Skin epidermis (tissue), 12 donors: Measurements from ENCODE around the gene SEMA7A.

Source experiments
- H3K27ac ChIP-seq, 21 experiments: fragments of 200-600 bp; sonication (generic) in 11 of 21; one replicate each; pipeline ENCODE4 v1.5.0; 2020; ENCODE audit warnings: mild to moderate bottlenecking in 3 of 21, inconsistent platforms in 2 of 21, moderate library complexity in 2 of 21
- H3K4me3 ChIP-seq, 7 experiments: fragments of 200-600 bp; sonication (generic) in 2 of 7; one replicate each; pipeline ENCODE4 v1.5.0; 2020; ENCODE audit warnings: inconsistent platforms in 2 of 7, mild to moderate bottlenecking in 2 of 7, moderate library complexity in 1 of 7

The SEMA7A gene

GRCh38 chr15:74453925-74454763, 20.4 kb upstream of the SEMA7A start:
- Histone ChIP-seq H3K4me3 (no peak overlapping the region), H3K27ac (peak overlapping the region in 3 of 21 experiments; percentile 0 to 43 (median 10))

GRCh38 chr15:74451861-74452835, 18.4 kb upstream of the SEMA7A start:
- Histone ChIP-seq H3K4me3 (no peak overlapping the region), H3K27ac (no peak overlapping the region)

DNA sequence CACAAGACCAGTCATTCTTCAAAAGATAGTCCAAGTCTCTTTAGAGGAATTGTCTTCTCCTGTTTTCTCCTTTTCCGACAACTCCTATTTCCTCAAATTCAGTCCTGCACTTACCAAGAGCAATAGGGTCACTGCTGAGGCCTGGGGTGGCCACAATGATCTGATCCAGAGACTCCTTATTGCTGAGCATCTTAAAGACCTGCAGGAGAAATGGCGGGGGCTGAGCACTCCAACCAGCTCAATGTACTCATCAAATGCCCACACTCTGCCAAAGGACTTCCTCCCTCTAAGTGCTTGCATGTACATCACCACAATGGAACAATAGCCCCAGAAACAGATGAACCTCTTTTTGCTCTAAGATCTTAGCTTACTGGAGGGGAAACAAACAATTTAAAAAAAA, 17.6 kb upstream of the SEMA7A start:
- no peak overlapping the region for H3K4me3 ChIP-seq
- no peak overlapping the region for H3K27ac ChIP-seq

- Histone ChIP-seq H3K27ac (no peak overlapping the region), H3K4me3 (no peak overlapping the region)
These were observed 16.0 kb upstream of the SEMA7A start for GRCh38 chr15:74449643-74450205.

- no peak overlapping the region for H3K27ac ChIP-seq
- no peak overlapping the region for H3K4me3 ChIP-seq
These were observed 15.3 kb upstream of the SEMA7A start for GRCh38 chr15:74449095-74449494.

- Histone ChIP-seq H3K4me3 (no peak overlapping the region), H3K27ac (no peak overlapping the region)
These were observed 12.3 kb upstream of the SEMA7A start for GRCh38 chr15:74445816-74446763.

GRCh38 chr15:74444106-74445062, 10.6 kb upstream of the SEMA7A start:
- no peak overlapping the region for H3K4me3 ChIP-seq
- H3K27ac ChIP-seq: no peak overlapping the region

- H3K27ac ChIP-seq: no peak overlapping the region
These were observed 9.5 kb upstream of the SEMA7A start for GRCh38 chr15:74443100-74443909.

DNA sequence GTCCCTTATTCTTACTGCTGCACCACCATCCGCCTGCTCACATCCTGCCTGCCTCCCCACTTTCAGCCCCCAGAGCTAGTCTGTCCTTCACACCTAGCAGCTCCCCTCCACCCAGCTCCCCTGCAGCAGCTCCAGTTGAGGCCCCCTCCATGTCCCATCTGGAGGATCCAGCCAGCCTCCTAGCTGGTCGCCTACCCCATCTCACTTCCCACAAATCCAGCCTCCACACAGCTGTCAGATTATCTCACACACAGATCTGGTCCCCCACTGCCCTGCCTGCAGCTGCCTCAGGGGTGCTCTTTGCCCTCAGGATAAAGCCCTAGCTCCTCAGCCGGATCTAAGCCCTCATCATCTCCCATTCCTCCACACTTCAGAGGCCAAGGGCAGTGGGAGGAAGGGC, 8.8 kb upstream of the SEMA7A start:
- H3K27ac ChIP-seq: no peak overlapping the region
- no peak overlapping the region for H3K4me3 ChIP-seq

More at GRCh38 chr15:74443100-74443909, 9.5 kb upstream of the SEMA7A start:
- no peak overlapping the region for H3K4me3 ChIP-seq

DNA sequence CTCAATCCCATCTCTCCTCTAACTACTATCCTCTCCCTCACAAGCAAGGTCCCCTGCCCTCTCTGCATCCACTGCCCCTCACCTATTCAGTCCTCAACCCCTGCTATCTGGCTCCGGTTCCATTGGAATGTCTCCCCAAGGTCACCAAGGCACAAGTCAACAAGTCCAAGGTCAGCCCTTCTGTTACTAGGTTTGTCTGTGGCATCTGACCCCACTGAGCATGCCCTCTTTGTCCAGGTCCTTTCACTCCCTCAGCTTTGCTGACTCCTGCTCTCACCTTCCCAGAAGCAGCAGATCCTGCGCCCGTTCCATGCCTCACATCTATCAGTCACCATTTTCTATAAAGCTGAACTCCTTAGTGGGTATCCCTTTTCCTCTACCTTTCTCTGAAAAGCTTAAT, 8.3 kb upstream of the SEMA7A start:
- H3K27ac ChIP-seq: no peak overlapping the region
- no peak overlapping the region for H3K4me3 ChIP-seq

GRCh38 chr15:74441248-74441941, 7.6 kb upstream of the SEMA7A start:
- H3K27ac ChIP-seq: no peak overlapping the region
- H3K4me3 ChIP-seq: no peak overlapping the region

DNA sequence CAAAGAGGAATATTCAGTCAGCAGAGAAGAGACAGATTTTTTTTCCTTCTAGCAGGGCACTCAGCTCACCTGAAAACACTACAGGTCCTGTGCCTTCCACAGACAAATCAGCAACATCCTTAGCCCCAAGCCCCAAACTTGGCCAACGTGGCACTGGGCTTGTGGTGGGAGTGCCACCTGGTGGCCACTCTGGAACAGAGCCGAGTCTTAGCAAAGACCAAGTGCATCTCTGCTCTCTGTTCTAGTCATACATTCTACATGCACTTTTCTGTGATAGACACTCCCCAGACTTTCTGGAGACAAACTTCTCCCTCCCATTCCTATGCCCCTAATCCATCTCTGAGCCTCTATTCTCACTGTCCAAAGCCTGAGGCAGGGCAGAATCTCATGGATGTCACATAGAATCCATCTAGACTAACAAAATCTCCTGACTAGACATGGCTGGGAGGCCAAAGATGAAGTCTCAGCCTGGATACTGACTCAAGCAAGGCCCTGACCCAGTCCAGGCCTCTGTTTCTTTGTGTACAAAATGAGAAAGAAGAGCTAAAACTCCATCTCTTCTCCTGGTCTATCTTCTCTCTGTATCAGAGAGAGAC, 5.1 kb upstream of the SEMA7A start:
- no peak overlapping the region for H3K27ac ChIP-seq
- H3K4me3 ChIP-seq: no peak overlapping the region

DNA sequence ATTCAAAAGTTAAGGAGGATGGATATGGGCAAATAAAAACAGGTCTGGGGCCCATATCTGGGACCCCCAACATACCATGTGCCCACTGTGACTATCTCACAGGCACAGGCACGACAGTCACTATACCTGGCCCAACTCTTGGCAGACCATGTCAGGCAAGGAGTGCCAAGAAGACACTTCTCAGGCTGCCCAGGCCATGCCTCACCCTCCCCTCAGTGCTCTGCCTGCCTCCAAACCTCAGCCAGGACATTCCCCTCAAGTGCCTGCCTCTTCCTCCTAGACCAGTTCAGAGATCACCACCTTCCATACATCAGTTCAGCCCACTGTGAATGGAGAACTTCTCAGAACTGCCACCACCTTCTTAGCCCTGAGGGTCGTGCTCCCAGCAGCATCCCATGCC, 4.4 kb upstream of the SEMA7A start:
- Histone ChIP-seq H3K4me3 (no peak overlapping the region), H3K27ac (no peak overlapping the region)

DNA sequence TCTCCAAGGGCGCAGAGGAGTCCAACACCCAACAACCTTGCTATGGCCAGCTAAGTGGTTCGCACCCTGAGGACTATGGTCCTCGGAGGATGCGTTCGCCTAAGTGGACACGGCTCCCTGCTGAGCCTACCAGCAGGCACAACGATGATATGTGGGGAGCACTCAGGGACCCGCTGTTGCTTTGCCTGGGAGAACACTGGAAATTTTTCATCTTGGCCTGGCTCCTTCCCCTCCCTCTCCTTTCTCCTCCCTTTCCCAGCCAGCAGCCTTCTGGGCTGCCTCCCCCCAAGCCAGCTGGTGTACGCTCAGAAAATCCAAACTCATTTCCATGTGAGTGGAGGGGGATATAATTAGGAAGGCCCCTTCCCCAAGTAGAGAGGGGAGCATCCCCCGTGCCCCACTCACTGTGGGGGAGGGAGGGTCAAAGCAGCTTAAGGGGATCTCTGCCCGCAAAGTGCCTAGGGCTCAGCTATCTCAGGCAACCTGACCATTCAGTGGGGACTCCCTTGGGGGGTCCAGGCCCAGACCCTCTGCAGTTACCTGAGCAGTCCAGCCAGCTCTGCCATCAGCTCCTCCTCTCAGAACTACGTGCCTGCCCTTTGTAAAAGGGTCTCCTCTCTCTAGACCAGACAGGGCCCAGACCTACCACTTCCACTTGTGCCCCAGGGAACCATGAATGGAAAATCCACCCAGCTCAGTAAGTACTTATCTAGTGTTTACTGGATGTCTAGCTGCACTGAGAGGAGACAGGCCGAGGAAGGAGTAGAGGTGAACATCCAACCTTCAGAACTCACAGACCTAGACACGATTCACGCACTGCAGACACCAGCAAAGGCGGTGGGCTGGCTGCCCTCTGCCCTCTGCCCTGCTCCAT, 742 bp upstream of the SEMA7A start:
- peak overlapping the region in 19 of 21 experiments; percentile 5 to 91 (median 69) for H3K27ac ChIP-seq
- peak overlapping the region; percentile 49 to 87 (median 62) for H3K4me3 ChIP-seq

GRCh38 chr15:74432968-74433591, 678 bp downstream of the SEMA7A start:
- H3K4me3 ChIP-seq: peak overlapping the region; percentile 49 to 87 (median 62)
- peak overlapping the region in 19 of 21 experiments; percentile 26 to 91 (median 69) for H3K27ac ChIP-seq
